Hepatocyte (in vitro differentiated cells): ENCODE data around the gene HMG20A. TPM values are rescaled to one million over a fixed set of nuclear protein-coding genes. Genes with fewer than 3 reads are reported as not detected.

ENCODE experiments used
- DNase-seq: peaks from one replicate; pipeline ENCODE4 v3.0.0-alpha.2; 2016; ENCODE audit warnings: low spot score
- H2AFZ ChIP-seq: fragments of 200-600 bp; sonication (generic); 2 replicates; pipeline ENCODE4 v1.6.0; 2016; ENCODE audit warnings: antibody characterized with exemption, mild to moderate bottlenecking
- H3K27ac ChIP-seq: fragments of 200-600 bp; sonication (generic); 2 replicates; pipeline ENCODE4 v1.5.1; 2016; ENCODE audit warnings: mild to moderate bottlenecking
- H3K27me3 ChIP-seq: fragments of 200-600 bp; sonication (generic); 2 replicates; pipeline ENCODE4 v1.6.1; 2016
- H3K36me3 ChIP-seq: fragments of 200-600 bp; sonication (generic); replicated peaks from 2 replicates; pipeline ENCODE4 v1.5.1; 2016; ENCODE audit warnings: low read depth; ENCODE audit not compliant: insufficient read depth
- H3K4me1 ChIP-seq: fragments of 200-600 bp; sonication (generic); 2 replicates; pipeline ENCODE4 v1.5.1; 2016; ENCODE audit warnings: mild to moderate bottlenecking, moderate library complexity; ENCODE audit not compliant: insufficient read depth
- H3K4me2 ChIP-seq: fragments of 200-600 bp; sonication (generic); 2 replicates; pipeline ENCODE4 v1.6.0; 2016
- H3K4me3 ChIP-seq: fragments of 200-600 bp; sonication (generic); 2 replicates; pipeline ENCODE4 v1.5.1; 2016; ENCODE audit warnings: mild to moderate bottlenecking
- H3K79me2 ChIP-seq: fragments of 200-600 bp; sonication (generic); 2 replicates; pipeline ENCODE4 v1.6.0; 2017; ENCODE audit warnings: mild to moderate bottlenecking
- H3K9me2 ChIP-seq: fragments of 200-600 bp; sonication (generic); replicated peaks from 2 replicates; pipeline ENCODE4 v1.6.0; 2017; ENCODE audit warnings: mild to moderate bottlenecking; ENCODE audit not compliant: insufficient read depth
- H3K9me3 ChIP-seq: fragments of 200-600 bp; sonication (generic); 2 replicates; pipeline ENCODE4 v1.5.1; 2016; ENCODE audit warnings: low read depth, mild to moderate bottlenecking
- H4K20me1 ChIP-seq: fragments of 200-600 bp; sonication (generic); 2 replicates; pipeline ENCODE4 v1.6.0; 2016; ENCODE audit warnings: mild to moderate bottlenecking; ENCODE audit not compliant: insufficient read depth, poor library complexity, severe bottlenecking
- EZH2 ChIP-seq: fragments of 200-600 bp; sonication (generic); IDR thresholded peaks from 2 replicates; pipeline ENCODE4 v1.6.1; 2016; ENCODE audit warnings: antibody characterized with exemption, mild to moderate bottlenecking, borderline replicate concordance
- EZH2phosphoT487 ChIP-seq: fragments of 200-600 bp; sonication (generic); IDR thresholded peaks from one replicate; pipeline ENCODE4 v1.6.1; 2018; ENCODE audit warnings: antibody characterized with exemption, mild to moderate bottlenecking, low read depth, moderate library complexity; ENCODE audit not compliant: unreplicated experiment, severe bottlenecking
- WGBS: methylation state at CpG from one replicate; pipeline ENCODE4 v1.1.6; 2016; ENCODE audit warnings: low lambda C conversion rate; ENCODE audit errors: missing lambda C conversion rate; 5-methylcytosine and 5-hydroxymethylcytosine counted together
- polyA plus RNA-seq: library from polyadenylated mRNA; unstranded; fragments of >200 nt; fragmentation: Nextera tagmentation; extraction: Ambion mirVana; gene quantifications from 2 replicates; pipeline ENCODE4 v1.2.1, GENCODE V29; 2016
- total RNA-seq: library from RNA; depleted of rRNA; stranded (reverse); fragments of >200 nt; gene quantifications from 2 replicates; pipeline ENCODE4 v1.2.3, GENCODE V29; 2014
- TF ChIP-seq, protein P1 (sequence below): fragments of 200-600 bp; sonication (generic); IDR thresholded peaks from 2 replicates; pipeline ENCODE4 v1.5.1; 2016; ENCODE audit warnings: antibody characterized with exemption, mild to moderate bottlenecking; ENCODE audit not compliant: poor library complexity

HMG20A gene
- total and polyA plus RNA-seq, 2 experiments from 2014 or later = 20.3 to 35.0 TPM

DNA sequence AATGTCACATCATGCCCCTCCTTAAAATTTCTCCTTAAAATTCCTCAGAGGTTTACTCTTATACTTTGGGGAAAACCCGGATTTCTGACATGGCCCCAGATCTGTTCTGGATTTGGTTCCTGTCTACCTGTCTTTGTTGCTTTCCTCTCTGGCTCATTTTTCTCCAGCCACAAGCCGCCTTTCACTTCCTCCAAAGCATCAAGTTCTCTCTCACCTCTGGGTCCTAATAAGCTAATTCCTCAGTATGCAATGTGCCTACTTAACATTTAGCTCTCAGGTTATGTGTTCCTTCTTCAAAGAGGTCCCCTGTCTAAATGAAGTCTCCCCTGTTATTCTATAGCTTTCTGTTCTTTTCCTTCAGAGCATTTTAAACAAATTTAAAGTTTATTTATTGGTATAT lies 16.1 kb downstream of the HMG20A start:
- no peak for DNase-seq
- H2AFZ ChIP-seq = no peak overlapping the region
- no peaks in the 10 kb centered on the region for H3K9me2 ChIP-seq
- no peaks in the 10 kb centered on the region for H3K27me3 ChIP-seq
- no peak overlapping the region for H3K4me2 ChIP-seq
- H3K4me3 ChIP-seq = no peak overlapping the region
- H3K36me3 ChIP-seq = no peaks in the 10 kb centered on the region
- H3K9me3 ChIP-seq = no peaks in the 10 kb centered on the region
- H3K79me2 ChIP-seq = peaks cover 95% of the 10 kb centered on the region
- TF ChIP-seq EZH2 (no peak), EZH2phosphoT487 (no peak)
- TF ChIP-seq, protein P1, sequence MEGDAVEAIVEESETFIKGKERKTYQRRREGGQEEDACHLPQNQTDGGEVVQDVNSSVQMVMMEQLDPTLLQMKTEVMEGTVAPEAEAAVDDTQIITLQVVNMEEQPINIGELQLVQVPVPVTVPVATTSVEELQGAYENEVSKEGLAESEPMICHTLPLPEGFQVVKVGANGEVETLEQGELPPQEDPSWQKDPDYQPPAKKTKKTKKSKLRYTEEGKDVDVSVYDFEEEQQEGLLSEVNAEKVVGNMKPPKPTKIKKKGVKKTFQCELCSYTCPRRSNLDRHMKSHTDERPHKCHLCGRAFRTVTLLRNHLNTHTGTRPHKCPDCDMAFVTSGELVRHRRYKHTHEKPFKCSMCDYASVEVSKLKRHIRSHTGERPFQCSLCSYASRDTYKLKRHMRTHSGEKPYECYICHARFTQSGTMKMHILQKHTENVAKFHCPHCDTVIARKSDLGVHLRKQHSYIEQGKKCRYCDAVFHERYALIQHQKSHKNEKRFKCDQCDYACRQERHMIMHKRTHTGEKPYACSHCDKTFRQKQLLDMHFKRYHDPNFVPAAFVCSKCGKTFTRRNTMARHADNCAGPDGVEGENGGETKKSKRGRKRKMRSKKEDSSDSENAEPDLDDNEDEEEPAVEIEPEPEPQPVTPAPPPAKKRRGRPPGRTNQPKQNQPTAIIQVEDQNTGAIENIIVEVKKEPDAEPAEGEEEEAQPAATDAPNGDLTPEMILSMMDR = no peak
- 98% methylated on average over 2 of the region's 2 CpGs for WGBS
- no peaks in the 10 kb centered on the region for H3K4me1 ChIP-seq
- H4K20me1 ChIP-seq = peaks cover 26% of the 10 kb centered on the region
- H3K27ac ChIP-seq = no peak overlapping the region

DNA sequence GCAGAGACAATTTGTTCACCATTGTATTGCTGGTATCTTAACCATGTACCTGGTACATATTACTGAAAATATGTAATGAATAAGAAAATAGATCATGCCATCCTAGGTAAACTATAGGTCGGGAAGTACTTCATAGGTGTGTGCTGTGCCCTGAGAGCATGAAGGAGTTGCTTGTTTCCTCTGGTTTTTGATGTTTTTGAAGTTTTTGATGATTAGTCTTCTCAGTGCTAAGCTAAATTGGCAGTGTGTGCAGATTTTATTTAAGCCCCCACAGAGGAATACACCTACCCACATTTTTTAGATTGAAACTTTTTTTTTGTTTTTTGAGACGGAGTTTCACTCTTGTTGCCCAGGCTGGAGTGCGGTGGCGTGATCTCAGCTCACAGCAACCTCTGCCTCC lies 16.6 kb downstream of the HMG20A start:
- peaks cover 30% of the 10 kb centered on the region for H4K20me1 ChIP-seq
- H3K4me2 ChIP-seq = no peak overlapping the region
- no peaks in the 10 kb centered on the region for H3K27me3 ChIP-seq
- no peaks in the 10 kb centered on the region for H3K36me3 ChIP-seq
- no peak overlapping the region for H2AFZ ChIP-seq
- no peaks in the 10 kb centered on the region for H3K4me1 ChIP-seq
- H3K4me3 ChIP-seq = no peak overlapping the region
- H3K9me2 ChIP-seq = no peaks in the 10 kb centered on the region
- 96% methylated on average over 4 of the region's 4 CpGs for WGBS
- TF ChIP-seq, protein P1 = no peak
- TF ChIP-seq EZH2 = no peak
- no peak for TF ChIP-seq EZH2phosphoT487
- no peaks in the 10 kb centered on the region for H3K9me3 ChIP-seq
- no peak overlapping the region for H3K27ac ChIP-seq
- H3K79me2 ChIP-seq = peaks cover 95% of the 10 kb centered on the region
- DNase-seq = no peak

DNA sequence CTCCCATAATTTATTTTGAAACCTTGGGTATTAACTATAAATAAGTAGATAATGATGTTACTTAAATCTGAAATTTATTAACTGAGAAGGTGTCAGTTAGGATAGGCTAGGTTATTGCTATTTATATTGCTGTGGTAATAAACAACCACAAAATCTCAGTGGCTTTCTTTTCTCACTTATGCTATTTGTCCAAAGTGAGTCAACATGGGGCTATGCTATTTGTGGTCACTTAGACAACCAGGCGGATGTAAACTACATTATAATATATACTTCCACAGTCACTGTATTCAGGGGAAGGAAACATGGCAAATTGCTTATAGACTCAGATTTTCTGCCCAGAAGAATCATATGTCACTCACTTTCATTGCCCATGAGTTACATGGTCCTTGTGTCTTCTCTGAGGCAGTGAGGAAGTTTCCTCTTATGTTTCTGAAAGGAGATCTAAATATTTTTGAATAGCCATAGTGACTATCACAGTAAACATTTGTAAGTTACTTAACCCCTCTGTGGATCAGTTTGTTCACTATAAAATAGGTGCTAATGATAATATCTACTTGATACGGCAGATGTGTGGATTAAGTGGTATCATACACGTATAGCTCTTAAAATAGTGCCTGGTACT lies 19.8 kb downstream of the HMG20A start:
- Histone ChIP-seq H3K27me3 (no peaks in the 10 kb centered on the region), H3K4me1 (no peaks in the 10 kb centered on the region), H3K9me3 (no peaks in the 10 kb centered on the region), H2AFZ (no peak overlapping the region), H3K27ac (no peak overlapping the region), H3K9me2 (no peaks in the 10 kb centered on the region), H3K4me3 (no peak overlapping the region), H3K4me2 (no peak overlapping the region), H4K20me1 (peaks cover 55% of the 10 kb centered on the region), H3K36me3 (no peaks in the 10 kb centered on the region), H3K79me2 (peaks cover 99% of the 10 kb centered on the region)
- TF ChIP-seq, protein P1 = no peak
- no peak for TF ChIP-seq EZH2
- no peak for TF ChIP-seq EZH2phosphoT487
- 58% methylated on average over 3 of the region's 3 CpGs for WGBS
- no peak for DNase-seq
